ENCODE measurements around the gene FAM228B. TPM values are rescaled to one million over a fixed set of nuclear protein-coding genes. Genes with fewer than 3 reads are reported as not detected.

The FAM228B gene
- total and polyA plus RNA-seq, 9 of the 15 experiments (the other 6 are each of a cell fraction or from before 2014, with no cell fraction given), result 1.1 to 3.7 (median 2.6) TPM

DNA sequence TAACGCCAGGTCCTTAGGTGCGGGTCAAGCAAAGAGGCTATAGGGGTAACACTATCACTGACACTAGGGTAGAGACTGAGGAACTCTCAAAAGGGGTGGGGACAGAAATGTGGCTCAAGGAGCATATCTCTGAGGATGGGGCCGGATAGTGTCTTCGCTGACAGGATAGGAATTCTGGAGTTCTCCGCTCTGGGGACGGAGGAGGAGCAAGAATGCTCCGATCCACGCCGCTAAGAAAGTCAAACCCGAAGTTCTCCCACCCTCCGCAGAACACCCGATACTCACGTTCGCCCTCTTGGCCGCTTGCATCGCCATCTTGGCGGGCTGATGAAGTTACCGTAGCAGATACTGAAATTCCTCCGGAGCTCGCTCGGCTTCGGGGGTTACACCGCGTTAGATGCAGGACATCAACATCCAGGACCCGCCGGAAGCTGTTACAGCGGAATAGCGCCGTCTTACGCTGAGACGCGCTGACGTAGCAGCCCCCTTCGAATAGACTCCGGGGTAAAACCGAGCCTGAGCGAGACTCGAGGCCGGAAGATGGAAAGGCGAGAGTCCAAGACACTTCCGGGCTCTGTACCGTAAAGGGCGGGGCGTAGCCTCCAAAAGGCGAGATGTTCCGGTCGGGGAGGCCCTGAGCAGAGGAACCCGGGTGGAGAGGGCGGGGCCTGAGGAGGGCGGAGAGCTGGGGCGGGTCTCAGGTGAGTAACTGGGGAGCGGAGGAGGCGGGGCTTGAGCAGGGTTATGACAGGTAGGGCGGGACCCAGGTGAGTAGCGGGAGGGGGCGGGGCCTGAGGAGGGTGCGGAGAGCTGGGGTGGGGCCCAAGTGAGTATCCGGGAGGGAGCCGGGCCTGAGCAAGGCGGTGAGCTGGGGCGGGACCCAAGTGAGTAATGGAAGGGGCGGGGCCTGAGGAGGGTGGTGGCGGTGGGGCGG, 47.1 kb upstream of the FAM228B start, which contains the start of gene SF3B6 (continued):
- TF ChIP-seq COPS2 (conservative IDR thresholded peaks at IDR 0.05) (no peak), NFE2 (IDR thresholded peaks at IDR 0.05; ENCODE audit: low read depth) (peak; percentile 43; the same call in 1 of the 2 replicates), BCLAF1 (IDR thresholded peaks at IDR 0.05; ENCODE audit: borderline replicate concordance in 1 of 2, control insufficient read depth in 1 of 2, low read depth in 2 of 2, low read length in 1 of 2) (peak in 1 of 2 experiments; percentile 99; a peak in 2 of 4 replicates), ATF3 (IDR thresholded peaks at IDR 0.05) (peak; percentile 39; the same call in 1 of the 2 replicates), ATF3 (CRISPR knock-in tag; conservative IDR thresholded peaks at IDR 0.05) (no peak), ZNF655 (CRISPR knock-in tag; IDR thresholded peaks at IDR 0.05) (no peak), STAT5B (CRISPR knock-in tag; IDR thresholded peaks at IDR 0.05) (no peak), ZNF124 (CRISPR knock-in tag; IDR thresholded peaks at IDR 0.05) (no peak), HCFC1 (IDR thresholded peaks at IDR 0.05; ENCODE audit: low read depth, low read length) (peak; percentile 91), FIP1L1 (IDR thresholded peaks at IDR 0.05; ENCODE audit: low read depth, low read length, poor library complexity, severe bottlenecking) (no peak), HNRNPL (IDR thresholded peaks at IDR 0.05; ENCODE audit: low read depth, low read length) (no peak)
- TF ChIP-seq, protein P1, sequence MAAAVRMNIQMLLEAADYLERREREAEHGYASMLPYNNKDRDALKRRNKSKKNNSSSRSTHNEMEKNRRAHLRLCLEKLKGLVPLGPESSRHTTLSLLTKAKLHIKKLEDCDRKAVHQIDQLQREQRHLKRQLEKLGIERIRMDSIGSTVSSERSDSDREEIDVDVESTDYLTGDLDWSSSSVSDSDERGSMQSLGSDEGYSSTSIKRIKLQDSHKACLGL (CRISPR knock-in tag; IDR thresholded peaks at IDR 0.05; ENCODE audit: borderline replicate concordance, poor library complexity, severe bottlenecking), result no peak
